ENCODE results near the gene NUCB1. TPM values are rescaled to one million over a fixed set of nuclear protein-coding genes. Genes with fewer than 3 reads are reported as not detected.

NUCB1 gene
- polyA plus RNA-seq, 10 donors = 118 to 190 (median 146) TPM

DNA sequence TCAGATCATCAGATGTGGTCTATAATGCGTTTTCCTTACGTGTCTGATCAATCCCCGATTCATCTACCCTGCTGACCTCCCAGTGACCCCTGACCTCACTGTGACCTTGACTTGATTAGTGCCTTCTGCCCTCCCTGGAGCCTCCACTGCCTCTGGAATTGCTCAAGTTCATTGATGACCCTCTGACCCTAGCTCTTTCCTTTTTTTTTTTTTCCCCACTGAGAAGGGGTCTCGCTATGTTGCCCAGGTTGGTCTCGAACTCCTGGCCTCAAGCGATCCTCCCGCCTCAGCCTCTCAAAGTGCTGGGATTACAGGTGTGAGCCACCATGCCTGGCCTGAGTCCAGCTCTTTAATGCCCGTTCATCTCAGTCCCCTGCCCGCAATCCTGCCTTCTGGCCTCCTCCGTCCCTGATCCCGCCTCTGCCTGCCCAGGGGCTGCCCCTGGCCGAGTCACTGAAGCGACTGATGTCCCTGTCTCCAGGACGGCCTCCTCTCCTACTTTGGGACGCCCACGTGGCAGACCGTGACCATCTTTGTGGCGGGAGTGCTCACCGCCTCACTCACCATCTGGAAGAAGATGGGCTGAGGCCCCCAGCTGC lies 61.0 kb downstream of the NUCB1 start:
- no peak for DNase-seq

DNA sequence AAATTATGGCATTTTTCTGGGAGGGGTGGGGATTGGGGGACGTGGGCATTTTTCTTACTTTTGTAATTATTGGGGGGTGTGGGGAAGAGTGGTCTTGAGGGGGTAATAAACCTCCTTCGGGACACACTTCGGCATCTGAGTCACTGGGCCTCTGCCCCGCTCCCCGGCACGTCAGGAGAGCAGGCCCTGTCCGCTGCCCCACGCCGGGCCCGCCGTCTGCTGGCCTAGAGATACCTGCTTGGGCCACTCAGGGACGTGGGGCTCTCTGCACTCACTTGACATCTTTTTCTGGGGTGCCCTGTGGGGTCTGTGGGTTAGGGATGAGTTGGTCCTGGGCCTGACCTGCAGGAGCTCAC lies 61.5 kb downstream of the NUCB1 start:
- DNase-seq = no peak

DNA sequence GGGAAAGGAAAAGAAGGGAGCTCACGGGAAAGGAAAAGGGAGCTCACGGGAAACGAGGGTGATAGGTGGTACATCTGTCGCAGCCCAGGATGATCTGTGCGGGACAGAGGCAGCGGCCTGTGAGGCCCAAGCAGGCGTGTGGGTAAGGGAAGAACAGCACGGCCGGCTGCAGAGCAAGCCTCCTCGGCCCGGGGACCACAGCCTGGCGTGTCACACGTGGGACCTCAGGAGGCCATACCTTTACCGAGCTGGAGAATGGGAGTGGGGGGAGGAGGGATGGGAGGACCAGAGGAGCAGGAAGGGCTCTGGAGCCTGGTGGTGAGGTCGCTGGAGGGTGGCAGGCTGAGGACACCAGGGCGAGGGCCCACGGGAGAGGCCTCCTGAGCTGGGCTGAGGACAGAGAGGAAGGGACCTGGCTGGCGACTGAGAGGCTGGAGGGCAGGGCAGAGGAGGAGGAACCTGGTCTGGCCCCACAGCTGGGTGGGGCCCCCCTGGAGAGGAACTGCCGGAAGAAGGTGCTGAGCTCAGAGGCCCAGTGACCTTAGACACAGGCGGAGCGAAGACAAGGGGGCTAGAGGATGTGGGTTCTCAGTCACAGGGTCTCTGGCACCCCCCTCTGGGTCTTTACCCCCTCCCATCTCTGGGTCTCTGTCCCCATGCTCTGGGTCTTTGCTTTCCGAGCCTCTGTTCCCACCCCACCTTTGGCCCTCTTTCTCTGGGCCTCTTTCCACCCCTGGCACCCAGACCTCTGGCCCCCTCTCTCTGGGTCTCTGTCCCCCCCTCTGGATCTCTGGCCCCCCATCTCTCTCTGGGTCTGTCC lies 62.1 kb downstream of the NUCB1 start:
- peak in 1 of 3 donors; percentile 69 for DNase-seq

DNA sequence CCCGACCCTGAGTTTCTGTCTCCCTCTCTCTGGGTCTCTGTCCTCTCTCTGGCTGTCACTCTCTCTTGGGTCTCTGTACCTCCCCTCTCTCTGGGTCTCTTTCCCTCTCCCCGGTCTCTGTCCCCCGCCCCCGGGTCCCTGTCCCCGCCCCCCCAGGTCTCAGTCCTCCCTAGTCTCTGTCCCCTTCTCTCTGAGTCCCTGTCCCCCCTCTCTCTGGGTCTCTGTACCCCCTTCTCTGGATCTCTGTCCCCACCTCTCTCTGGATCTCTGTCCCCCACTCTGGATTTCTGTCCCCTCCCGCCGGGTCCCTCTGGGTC lies 62.7 kb downstream of the NUCB1 start:
- DNase-seq = no peak

DNA sequence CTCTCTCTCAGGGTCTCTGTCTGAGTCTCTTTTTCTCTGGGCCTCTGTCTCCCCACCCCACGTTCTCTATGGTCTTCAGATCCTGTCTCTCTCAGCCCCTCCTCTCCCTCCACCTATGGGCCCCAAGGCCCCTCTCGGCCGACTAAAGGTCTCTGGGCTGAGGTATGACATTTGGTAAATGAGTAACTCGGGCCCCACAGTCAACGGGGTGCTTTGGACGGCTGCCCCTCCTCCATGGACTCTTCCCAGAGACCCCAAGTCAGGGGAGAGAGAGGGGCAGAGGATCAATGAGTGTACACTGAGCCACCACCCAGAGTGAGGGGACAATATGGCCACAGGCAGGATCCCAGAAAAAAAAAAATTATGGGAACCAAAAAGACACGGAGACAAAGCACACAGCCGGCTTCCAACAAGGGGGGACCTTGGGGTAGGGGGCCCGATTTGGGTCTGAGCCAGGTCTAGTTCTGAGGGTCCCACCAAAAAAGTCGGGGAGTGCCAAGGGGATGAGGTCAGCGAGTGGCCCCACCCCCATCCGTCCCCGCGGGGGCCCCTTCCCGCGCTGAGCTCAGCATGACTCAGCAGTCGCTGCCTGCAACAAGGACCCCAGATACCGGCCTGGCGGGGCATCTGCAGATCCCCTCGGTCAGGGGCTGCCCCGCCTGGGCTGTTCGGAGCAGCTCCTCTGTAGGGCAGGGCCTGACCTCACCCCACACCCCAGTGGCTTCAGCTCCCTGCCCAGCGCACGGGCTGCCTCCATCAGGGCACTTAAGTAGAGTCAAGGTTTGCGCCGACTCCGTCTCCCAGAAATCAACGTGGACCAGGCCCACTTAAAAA lies 63.5 kb downstream of the NUCB1 start:
- DNase-seq = peak; percentile 68 to 90 (median 73)

DNA sequence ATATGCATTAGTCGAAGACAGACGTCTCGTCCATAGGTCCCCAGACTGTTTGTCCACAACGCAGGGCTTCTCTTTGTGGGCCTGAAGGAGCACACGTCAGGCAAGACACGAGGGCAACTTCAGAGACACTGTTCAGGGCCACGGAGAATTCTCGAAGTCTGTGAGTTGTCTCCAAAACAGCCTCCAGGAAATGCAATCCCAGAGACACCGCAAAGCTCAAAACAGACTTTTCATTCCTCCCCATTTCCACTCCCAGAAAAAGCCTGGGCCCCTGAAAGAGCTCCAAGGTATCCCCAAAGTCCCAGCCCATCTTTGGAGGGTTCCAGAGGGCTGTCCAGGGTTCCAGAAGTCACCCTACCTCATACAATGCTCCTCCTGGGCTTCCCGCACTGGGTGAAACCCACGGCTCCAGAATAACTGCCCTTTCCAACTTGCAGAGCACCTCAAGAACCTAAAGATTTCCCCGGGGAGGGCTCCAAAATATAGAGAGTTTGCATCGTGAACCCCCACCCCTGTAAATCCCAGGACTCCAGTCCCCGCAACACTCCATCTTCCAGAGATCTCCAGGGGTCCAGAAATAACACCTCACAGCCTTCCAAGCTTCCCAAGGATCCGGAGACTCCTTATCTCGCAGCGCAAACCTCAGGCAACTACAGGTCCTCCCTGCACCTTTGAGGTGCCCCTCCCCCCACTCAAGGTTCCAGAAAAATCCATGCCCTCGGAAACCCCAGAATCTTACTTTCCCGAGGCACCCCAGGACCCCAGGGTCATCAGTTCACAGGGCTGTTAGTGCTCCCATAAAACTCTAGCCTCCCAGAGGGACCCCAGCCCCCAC lies 64.3 kb downstream of the NUCB1 start:
- DNase-seq = peak in 1 of 3 donors; percentile 67

DNA sequence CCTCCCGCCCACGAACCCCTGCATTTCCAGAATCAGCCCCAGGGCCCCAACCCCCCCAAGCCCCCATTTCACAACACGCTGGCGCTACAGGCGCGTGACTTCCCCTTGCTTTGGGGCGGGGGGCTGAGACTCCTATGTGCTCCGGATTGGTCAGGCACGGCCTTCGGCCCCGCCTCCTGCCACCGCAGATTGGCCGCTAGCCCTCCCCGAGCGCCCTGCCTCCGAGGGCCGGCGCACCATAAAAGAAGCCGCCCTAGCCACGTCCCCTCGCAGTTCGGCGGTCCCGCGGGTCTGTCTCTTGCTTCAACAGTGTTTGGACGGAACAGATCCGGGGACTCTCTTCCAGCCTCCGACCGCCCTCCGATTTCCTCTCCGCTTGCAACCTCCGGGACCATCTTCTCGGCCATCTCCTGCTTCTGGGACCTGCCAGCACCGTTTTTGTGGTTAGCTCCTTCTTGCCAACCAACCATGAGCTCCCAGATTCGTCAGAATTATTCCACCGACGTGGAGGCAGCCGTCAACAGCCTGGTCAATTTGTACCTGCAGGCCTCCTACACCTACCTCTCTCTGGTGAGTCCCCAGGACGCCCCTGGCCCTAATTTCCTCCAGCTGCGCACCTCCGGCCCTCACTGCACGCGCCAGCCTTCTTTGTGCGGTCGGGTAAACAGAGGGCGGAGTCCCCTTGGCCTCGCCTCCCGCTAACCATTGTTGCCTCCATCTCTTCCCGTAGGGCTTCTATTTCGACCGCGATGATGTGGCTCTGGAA lies 65.1 kb downstream of the NUCB1 start, which contains the start of gene FTL:
Gene FTL (plus strand): TSS at position 270 of the 766 bp plus-strand sequence. CDS start 199 bp downstream, at position 469.
- peak; percentile 97 to 98 (median 97) for DNase-seq

DNA sequence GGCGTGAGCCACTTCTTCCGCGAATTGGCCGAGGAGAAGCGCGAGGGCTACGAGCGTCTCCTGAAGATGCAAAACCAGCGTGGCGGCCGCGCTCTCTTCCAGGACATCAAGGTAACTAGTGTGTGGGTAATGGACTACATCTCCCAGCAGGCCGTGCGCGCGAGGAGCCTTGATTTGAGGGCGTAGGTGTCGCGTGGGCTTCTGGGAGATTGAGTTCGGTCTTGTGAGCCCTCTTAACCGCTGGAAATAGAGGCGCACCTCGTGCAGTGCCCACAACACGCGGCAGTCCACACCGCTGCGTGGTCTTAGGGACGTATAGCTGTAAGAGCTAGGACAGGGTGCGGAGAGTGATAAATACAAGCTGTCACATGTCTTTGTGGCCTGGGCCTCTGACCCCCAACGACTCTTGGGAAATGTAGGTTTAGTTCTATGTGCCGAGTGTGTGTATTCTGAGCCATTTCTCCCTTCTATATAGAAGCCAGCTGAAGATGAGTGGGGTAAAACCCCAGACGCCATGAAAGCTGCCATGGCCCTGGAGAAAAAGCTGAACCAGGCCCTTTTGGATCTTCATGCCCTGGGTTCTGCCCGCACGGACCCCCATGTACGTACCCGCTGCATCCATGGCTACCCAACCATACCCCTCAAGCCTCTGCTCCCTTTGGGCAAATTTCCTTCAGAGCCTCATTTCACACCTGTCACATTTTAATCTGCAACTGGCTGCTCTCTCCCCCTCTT lies 65.9 kb downstream of the NUCB1 start:
- DNase-seq = peak; percentile 80 to 96 (median 89)

DNA sequence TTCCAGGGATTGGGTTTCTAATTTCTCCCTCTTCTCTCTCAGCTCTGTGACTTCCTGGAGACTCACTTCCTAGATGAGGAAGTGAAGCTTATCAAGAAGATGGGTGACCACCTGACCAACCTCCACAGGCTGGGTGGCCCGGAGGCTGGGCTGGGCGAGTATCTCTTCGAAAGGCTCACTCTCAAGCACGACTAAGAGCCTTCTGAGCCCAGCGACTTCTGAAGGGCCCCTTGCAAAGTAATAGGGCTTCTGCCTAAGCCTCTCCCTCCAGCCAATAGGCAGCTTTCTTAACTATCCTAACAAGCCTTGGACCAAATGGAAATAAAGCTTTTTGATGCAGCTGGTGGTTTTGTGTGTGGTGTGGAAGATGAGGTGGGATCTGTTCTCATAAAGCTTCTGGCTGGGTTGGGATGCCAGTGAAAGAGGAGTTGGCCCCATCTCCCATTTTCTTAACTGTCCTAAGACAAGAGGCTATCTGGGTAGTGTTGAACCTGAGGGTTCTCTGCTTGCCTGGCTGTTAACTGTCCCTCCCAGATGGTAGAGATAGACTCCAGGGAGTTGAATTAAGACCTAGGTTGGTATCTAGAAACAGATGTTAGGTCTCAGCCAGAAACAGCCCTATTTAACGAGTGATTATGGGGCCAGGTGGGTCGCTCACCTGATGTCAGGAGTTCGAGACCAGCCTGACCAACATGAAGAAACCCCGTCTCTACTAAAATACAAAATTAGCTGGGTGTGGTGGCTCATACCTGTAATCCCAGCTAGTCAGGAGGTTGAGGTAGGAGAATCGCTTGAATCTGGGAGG lies 66.6 kb downstream of the NUCB1 start:
- DNase-seq = no peak

DNA sequence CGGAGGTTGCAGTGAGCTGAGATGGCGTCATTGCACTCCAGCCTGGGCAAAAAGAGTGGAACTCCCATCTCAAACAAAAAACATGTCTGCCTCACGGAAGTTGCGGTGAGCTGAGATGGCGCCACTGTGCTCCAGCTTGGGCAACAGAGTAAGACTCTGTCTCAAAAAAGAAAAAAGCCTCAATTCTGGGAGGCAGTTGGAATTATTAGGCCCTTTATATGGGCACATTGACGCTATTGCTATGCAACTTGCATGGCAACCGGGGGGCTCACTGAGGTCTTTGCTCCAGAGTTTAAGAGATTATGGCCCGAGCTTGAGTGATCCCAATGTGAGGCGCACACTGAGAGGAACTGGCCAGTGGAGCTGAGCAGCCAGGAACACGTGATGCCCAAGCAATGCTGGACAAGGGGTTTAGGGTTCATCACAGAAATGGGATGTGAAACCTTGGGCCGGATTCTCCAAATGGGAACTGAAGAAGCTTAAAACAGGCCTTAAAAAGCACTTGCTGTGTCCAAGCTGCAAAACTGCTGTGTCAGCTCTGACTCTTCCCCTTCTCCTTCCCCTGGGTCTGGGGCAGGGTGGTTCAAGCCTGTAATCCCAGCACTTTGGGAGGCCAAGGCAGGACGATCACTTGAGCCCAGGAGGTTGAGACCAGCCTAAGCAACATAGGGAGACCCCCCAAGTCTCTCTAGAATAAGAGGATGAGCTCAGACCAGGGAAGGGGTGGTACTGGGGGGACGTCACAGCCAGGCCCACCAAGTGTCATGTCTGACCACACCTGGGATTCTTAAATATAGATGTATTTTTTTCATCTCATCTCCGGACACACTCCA lies 67.5 kb downstream of the NUCB1 start:
- peak in 1 of 3 donors; percentile 68 for DNase-seq

DNA sequence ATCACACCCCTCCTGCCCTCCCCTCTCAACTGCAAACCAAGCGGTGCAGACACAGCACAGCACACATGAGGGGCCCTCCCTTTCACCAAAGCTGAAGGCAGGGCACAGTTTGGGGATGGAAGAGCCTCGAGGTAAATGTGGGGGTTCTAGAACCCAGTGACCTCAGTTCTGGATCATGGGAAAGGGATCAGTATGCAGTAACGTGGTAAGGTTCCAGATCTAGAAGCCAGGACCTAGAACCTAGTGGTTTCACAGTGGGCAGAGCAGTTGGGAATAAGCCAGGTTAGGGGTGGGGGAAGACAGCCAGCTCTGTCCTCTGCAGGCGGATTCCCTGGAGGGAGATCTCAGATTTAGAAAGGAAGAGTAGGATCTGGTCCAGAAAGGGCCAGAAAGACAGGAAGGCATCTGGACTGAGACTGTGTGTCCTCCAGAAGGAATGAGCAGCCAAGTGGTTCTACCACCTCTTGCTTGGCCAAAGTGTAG lies 68.1 kb downstream of the NUCB1 start:
- DNase-seq = no peak

DNA sequence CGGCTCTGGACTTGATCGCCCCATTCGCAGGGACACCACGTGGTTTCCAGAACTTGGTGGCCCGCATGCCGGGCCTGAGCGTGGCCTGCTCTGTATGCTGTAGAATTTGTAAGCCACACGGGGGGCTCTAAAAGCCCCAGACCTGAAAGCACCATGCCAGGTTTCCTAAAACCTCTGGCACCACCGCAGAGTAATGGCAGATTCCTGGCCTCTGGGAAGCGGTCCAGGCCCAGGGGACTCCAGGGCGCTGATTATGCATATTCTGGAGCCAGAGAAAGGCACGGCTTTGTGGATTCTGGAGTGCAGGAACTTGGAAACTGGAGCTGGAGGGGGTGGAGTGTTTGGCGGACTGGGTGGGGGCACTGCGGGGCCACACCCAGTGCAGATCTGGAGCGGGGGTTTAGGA lies 68.7 kb downstream of the NUCB1 start:
- DNase-seq = no peak

DNA sequence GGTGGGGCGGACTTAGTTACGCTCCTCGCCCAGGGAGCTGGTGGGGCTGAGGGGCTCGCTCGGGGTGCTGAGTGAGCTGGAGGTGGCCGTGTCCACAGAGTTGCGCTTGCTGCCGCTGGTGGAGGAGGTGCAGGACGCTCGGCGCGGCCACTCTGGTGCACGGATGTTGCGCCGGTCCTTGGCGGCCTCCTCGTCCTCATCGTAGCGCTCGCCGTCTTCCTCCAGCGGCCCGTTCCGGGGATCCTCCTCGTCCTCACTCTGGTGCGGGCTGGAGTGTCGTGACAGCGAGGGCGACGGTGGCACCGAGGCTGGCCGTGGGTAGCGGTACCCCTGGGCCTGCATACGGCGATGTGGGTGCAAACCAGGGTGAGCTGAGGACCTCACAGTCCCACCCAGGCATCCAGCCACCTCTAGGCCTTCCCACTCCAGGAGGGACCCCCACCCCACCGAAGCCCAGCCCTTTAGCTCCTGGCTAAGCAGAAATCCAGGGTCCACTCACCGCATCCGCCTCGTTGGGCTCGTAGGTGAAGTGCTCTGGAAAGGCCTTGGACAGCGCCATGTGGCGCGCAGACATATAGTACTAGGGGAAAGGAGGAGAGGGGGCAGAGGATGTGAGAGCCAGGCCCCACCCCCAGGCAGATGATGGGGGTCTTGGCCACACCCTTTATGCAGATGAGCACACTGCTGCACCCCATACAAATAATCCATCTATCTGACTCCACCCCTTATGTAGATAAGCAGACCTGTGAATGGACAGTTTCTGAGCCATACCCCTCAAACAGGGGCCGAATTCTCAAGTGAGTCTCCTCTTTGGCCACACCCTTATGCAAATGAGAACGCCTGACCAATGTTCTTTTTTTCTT lies 69.4 kb downstream of the NUCB1 start:
- no peak for DNase-seq

DNA sequence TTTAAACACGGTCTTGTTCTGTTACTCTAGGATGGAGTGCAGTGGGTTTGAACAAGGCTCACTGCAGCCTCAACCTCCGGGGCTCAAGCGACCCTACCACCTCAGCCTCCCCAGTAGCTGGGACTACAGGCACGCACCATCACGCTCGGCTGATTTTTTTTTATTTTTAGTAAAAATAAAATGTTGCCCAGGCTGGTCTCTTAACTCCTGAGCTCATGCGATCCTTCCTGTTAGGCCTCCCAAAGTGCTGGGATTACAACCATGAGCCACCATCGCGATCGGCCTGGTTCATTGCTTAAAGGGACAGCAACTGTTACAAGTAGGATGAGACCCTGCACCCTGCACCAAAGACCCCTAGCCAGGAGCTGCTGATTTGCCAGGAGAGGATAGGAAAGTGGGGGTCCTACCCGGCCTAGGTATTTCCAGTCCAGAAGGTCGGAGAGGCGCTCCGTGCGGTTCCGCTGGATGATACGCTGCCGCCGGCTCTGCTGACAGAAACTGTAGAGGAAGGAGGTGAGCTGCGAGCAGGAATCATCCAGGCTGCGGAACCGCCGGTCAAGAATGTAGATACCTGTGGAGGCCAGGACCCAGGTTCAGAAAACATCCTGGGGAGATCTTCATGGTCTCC lies 70.1 kb downstream of the NUCB1 start:
- DNase-seq = no peak

DNA sequence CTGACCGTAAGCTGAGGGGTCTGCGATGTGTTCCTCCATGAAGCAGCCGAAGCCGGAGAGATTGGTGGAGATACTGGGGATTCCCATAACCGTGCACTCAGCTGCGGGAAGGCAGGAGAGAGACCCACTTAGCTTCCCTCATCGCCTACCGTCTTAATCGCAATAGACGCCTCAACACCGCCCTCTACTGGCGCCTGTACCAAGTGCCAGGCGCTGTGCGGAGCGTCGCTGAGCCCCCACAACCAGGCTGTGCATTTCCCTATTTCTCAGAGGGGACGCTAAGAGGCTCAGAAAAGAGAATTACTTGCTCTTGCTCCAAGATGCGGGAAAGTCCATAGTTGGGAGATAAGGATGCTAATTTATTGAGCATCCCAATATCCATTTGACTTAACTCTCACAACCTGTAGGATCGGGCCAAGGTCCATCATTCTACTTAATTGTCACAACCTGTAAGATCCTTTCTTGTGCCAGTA lies 70.8 kb downstream of the NUCB1 start:
- peak; percentile 71 to 91 (median 87) for DNase-seq

Measured in muscle of back (tissue), 11 donors.